HCT116 (cell line): ENCODE results near the gene ACAP3. TPM values are rescaled to one million over a fixed set of nuclear protein-coding genes. Genes with fewer than 3 reads are reported as not detected.

Source experiments
- ATAC-seq: fragments of 200-7000 bp; cut with Tn5 transposase; 2 replicates; pipeline ENCODE4 v1.9.1; 2020; ENCODE audit warnings: mild to moderate bottlenecking, moderate library complexity
- BruUV-seq: library from RNA; stranded (reverse); fragments of 400-500 nt; replicated peaks from 2 replicates; lab custom pipeline; 2021; lab: Mats Ljungman, UMichigan
- CTCF ChIA-PET: fragments of 300-600 bp; sonication (Branson Sonifier 250); formaldehyde crosslinking; loops from one replicate; lab custom pipeline; 2021; ENCODE audit warnings: antibody characterized with exemption; lab: Charles Lee
- POLR2A ChIA-PET: fragments of 300-600, 350-600 bp; sonication (Branson Sonifier 250); formaldehyde crosslinking; loops from one replicate; lab custom pipeline; 2021; ENCODE audit warnings: antibody characterized with exemption; lab: Charles Lee
- RAD21 ChIA-PET, 2 experiments: fragments of 300-600 bp; sonication (Branson Sonifier 250); formaldehyde crosslinking; loops; one replicate each; lab custom pipeline; 2023; ENCODE audit warnings: low total read pairs in 2 of 2; ENCODE audit not compliant: uncharacterized antibody in 2 of 2, unreplicated experiment in 2 of 2, low non-redundant PET in 1 of 2; lab: Charles Lee
- DNase-seq: peaks from one replicate; pipeline ENCODE4 v3.0.0-alpha.2; 2010; ENCODE audit warnings: low read depth, low spot score
- H2AFZ ChIP-seq: fragments of 200-600 bp; shearing (Covaris generic), sonication (generic); 2 replicates; pipeline ENCODE4 v1.6.1; 2017; ENCODE audit warnings: low read depth, mixed run types, mixed read lengths, antibody characterized with exemption, low read length; ENCODE audit not compliant: poor library complexity, severe bottlenecking
- H3K27ac ChIP-seq: 2 replicates; pipeline ENCODE4 v1.5.1; 2012; ENCODE audit warnings: low read depth, low read length
- H3K27me3 ChIP-seq: fragments of 200-600 bp; sonication (generic); 2 replicates; pipeline ENCODE4 v1.6.1; 2016; ENCODE audit warnings: mixed run types, low read length, mixed read lengths; ENCODE audit not compliant: insufficient read depth
- H3K36me3 ChIP-seq, 2 experiments: fragments of 200-500 bp in 1 of 2; fragments of 200-600 bp in 1 of 2; sonication (Bioruptor generic) in 1 of 2; sonication (generic) in 1 of 2; 2 replicates each; pipeline versions ENCODE4 v1.5.1 to v1.6.1; 2014 to 2016; ENCODE audit warnings: low read length in 2 of 2, inconsistent platforms in 1 of 2, mixed read lengths in 1 of 2, mixed run types in 1 of 2; ENCODE audit not compliant: insufficient read depth in 2 of 2, control insufficient read depth in 1 of 2
- H3K4me1 ChIP-seq, 2 experiments: fragments of 200-600 bp in 1 of 2; sonication (generic) in 1 of 2; 2 replicates each; pipeline versions ENCODE4 v1.5.1 to v1.6.1; 2012 to 2017; ENCODE audit warnings: low read length in 2 of 2, inconsistent platforms in 1 of 2, mild to moderate bottlenecking in 1 of 2, mixed read lengths in 1 of 2, mixed run types in 1 of 2, moderate library complexity in 1 of 2; ENCODE audit not compliant: insufficient read depth in 2 of 2, control insufficient read depth in 1 of 2
- H3K4me2 ChIP-seq: fragments of 200-600 bp; sonication (generic); 2 replicates; pipeline ENCODE4 v1.6.1; 2017; ENCODE audit warnings: mixed run types, low read length, mixed read lengths
- H3K4me3 ChIP-seq, 2 experiments: fragments of 200-600 bp in 1 of 2; sonication (generic) in 1 of 2; replicated peaks in 1 of 2; 2 replicates each; pipeline ENCODE4 v1.5.1; 2011 to 2016; ENCODE audit warnings: low read length in 2 of 2, control low read depth in 1 of 2, low read depth in 1 of 2, mild to moderate bottlenecking in 1 of 2, mixed read lengths in 1 of 2, mixed run types in 1 of 2
- H3K79me2 ChIP-seq: fragments of 200-600 bp; sonication (generic); 2 replicates; pipeline ENCODE4 v1.6.1; 2017; ENCODE audit warnings: mild to moderate bottlenecking, mixed run types, low read length, moderate library complexity, mixed read lengths; ENCODE audit not compliant: insufficient read depth
- H3K9ac ChIP-seq: fragments of 200-600 bp; sonication (generic); 2 replicates; pipeline ENCODE4 v1.6.1; 2016; ENCODE audit warnings: low read length, mixed read lengths
- H3K9me2 ChIP-seq: fragments of 200-600 bp; sonication (generic), shearing (Covaris generic); 2 replicates; pipeline ENCODE4 v1.6.1; 2017; ENCODE audit warnings: mixed run types, mild to moderate bottlenecking, moderate library complexity; ENCODE audit not compliant: insufficient read depth
- H3K9me3 ChIP-seq, 2 experiments: fragments of 200-500 bp in 1 of 2; fragments of 200-600 bp in 1 of 2; sonication (Bioruptor generic) in 1 of 2; sonication (generic) in 1 of 2; 2 replicates each; pipeline ENCODE4 v1.6.1; 2014 to 2017; ENCODE audit warnings: low read length in 2 of 2, mixed read lengths in 2 of 2, inconsistent platforms in 1 of 2, low read depth in 1 of 2, mild to moderate bottlenecking in 1 of 2, mixed run types in 1 of 2, moderate library complexity in 1 of 2; ENCODE audit not compliant: control insufficient read depth in 1 of 2, insufficient read depth in 1 of 2
- H4K20me1 ChIP-seq: fragments of 200-600 bp; sonication (generic), shearing (Covaris generic); 2 replicates; pipeline ENCODE4 v1.6.1; 2017; ENCODE audit warnings: mixed run types, mild to moderate bottlenecking, moderate library complexity; ENCODE audit not compliant: insufficient read depth
- EZH2 ChIP-seq: fragments of 200-600 bp; sonication (generic); IDR thresholded peaks from 2 replicates; pipeline ENCODE4 v1.6.1; 2017; ENCODE audit warnings: antibody characterized with exemption, mixed run types
- FOSL1 ChIP-seq: IDR thresholded peaks from 2 replicates; pipeline ENCODE4 v1.6.1; 2012; ENCODE audit warnings: low read depth
- JUND ChIP-seq: IDR thresholded peaks from 2 replicates; pipeline ENCODE4 v1.6.1; 2012
- POLR2A ChIP-seq: IDR thresholded peaks from 2 replicates; pipeline ENCODE4 v1.7.0; 2011; ENCODE audit warnings: borderline replicate concordance; ENCODE audit not compliant: insufficient read depth, insufficient read length; ENCODE audit errors: extremely low read depth
- POLR2AphosphoS5 ChIP-seq: IDR thresholded peaks from 2 replicates; pipeline ENCODE4 v1.6.1; 2011; ENCODE audit warnings: mild to moderate bottlenecking, low read depth, low read length, moderate library complexity
- RAD21 ChIP-seq: IDR thresholded peaks from 2 replicates; pipeline ENCODE4 v1.6.1; 2012; ENCODE audit warnings: low read depth, mild to moderate bottlenecking
- SP1 ChIP-seq: IDR thresholded peaks from 2 replicates; pipeline ENCODE4 v1.6.1; 2012; ENCODE audit warnings: low read depth
- ZFX ChIP-seq: fragments of 450-650 bp; IDR thresholded peaks from 2 replicates; pipeline ENCODE4 v1.6.1; 2017
- intact Hi-C: fragments of 100-400 bp; cut with micrococcal nuclease; formaldehyde crosslinking; loops from 2 replicates; pipeline ENCODE4 v1.10.0; 2022
- total RNA-seq: library from RNA; stranded (reverse); gene quantifications from one replicate; pipeline ENCODE4 v1.2.1, GENCODE V29; 2021; ENCODE audit not compliant: unreplicated experiment
- TF ChIP-seq, protein P1 (sequence below): IDR thresholded peaks from 2 replicates; pipeline ENCODE4 v1.6.1; 2011; ENCODE audit warnings: mild to moderate bottlenecking, low read length, moderate library complexity; ENCODE audit not compliant: insufficient replicate concordance; ENCODE audit errors: extremely low read depth
- TF ChIP-seq, protein P2 (sequence below): IDR thresholded peaks from 2 replicates; pipeline ENCODE4 v1.6.1; 2012; ENCODE audit warnings: low read depth

The ACAP3 gene
- total RNA-seq, 1 experiment from 2014 or later: 38.8 TPM

DNA sequence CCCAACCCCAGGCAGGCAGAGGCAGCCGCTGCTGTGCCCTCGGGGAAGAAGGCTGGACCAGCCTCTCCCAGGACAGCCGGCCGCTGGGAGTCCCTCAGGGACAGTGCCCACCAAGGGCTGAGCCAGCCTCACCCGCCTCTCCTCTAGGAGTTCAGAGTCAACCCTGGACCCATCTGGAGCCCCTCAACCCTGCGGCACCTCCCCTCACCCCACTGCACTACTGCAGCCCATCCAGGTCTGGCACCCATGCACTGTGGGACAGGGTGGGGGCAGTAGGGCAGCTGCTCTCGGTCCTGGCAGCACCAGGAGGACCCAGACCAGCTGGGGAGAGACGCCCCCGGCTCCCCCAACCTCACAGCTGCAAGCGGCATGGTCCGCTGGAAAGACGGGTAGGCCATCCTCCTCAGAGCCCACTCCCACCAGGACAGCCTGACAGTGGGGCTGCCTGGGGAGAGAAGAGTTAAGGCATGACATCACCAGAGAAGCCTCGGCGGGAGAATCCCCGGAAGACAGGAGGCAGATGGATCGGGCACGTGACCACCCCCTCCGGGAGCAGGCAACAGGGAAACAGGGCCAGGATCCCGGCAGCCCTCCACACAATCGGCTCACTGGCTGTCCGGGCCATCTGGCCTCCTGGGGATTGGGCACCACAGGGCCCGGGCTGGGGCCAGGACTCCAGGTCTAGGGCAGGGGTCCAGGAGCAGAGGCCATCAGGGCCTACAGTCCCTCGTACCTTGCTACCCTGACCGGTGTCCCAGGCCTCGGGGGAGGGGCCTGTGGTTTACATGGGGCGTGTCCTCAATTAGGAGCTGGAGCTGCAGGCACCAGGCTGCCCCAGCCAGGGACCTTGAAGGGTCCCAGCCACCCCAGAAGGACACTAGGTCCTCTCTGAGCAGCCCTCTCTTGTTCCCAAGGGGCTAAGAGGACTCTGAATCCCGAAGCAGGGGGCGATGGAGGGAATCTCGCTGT lies 3.1 kb downstream of the ACAP3 start:
- POLR2A ChIA-PET: interaction anchor here (1.1 to 1.2 kb wide), 2 partner anchors 71 to 230 kb away, joined by 4 to 5 read pairs; partner anchors contain the start of genes AURKAIP1 and RNF223
- DNase-seq: no peak
- H3K4me3 ChIP-seq: peak overlapping the region; percentile 60 to 86

DNA sequence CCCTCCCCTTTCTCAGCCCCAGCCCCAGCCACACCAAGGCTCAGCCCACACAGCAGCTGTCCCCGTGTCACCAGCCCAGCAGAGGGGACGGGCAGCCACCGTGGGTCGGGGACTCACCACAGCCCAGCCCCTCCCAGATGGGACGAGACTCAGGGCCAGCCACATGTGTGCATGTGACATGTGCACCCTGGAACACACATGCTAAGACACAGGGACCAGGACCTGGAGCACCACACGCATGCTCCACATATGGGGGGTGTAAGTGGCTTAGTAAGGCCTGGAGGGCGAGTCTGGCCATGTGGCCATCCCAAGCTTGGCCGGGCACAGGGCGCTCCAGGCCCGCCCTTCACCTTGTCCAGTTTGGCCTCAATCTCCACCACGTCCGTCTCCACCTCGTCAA lies 4.0 kb downstream of the ACAP3 start:
- Histone ChIP-seq H3K4me3 (no peak overlapping the region), H2AFZ (no peak overlapping the region), H3K4me2 (peak overlapping the region; percentile 99; the same call in 1 of the 2 replicates), H3K36me3 (no peaks in the 10 kb centered on the region), H3K27ac (peak overlapping the region; percentile 99; the same call in 1 of the 2 replicates), H3K9me2 (no peaks in the 10 kb centered on the region), H4K20me1 (no peaks in the 10 kb centered on the region), H3K9me3 (no peaks in the 10 kb centered on the region), H3K9ac (peak overlapping the region; percentile 79; the same call in 1 of the 2 replicates), H3K79me2 (peaks cover 13% of the 10 kb centered on the region), H3K27me3 (no peaks in the 10 kb centered on the region), H3K4me1 (peaks cover 29 to 47% of the 10 kb centered on the region in 2 experiments)
- RAD21 ChIA-PET: no interaction called here
- POLR2A ChIA-PET: no interaction called here
- intact Hi-C loops: loop anchor here (2.0 kb wide), 1 partner anchor 71 kb away; the partner anchor contains the start of gene AURKAIP1
- TF ChIP-seq FOSL1 (no peak), JUND (no peak), SP1 (no peak), RAD21 (no peak), EZH2 (no peak)
- TF ChIP-seq, protein P1, sequence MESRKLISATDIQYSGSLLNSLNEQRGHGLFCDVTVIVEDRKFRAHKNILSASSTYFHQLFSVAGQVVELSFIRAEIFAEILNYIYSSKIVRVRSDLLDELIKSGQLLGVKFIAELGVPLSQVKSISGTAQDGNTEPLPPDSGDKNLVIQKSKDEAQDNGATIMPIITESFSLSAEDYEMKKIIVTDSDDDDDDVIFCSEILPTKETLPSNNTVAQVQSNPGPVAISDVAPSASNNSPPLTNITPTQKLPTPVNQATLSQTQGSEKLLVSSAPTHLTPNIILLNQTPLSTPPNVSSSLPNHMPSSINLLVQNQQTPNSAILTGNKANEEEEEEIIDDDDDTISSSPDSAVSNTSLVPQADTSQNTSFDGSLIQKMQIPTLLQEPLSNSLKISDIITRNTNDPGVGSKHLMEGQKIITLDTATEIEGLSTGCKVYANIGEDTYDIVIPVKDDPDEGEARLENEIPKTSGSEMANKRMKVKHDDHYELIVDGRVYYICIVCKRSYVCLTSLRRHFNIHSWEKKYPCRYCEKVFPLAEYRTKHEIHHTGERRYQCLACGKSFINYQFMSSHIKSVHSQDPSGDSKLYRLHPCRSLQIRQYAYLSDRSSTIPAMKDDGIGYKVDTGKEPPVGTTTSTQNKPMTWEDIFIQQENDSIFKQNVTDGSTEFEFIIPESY: no peak
- TF ChIP-seq, protein P2, sequence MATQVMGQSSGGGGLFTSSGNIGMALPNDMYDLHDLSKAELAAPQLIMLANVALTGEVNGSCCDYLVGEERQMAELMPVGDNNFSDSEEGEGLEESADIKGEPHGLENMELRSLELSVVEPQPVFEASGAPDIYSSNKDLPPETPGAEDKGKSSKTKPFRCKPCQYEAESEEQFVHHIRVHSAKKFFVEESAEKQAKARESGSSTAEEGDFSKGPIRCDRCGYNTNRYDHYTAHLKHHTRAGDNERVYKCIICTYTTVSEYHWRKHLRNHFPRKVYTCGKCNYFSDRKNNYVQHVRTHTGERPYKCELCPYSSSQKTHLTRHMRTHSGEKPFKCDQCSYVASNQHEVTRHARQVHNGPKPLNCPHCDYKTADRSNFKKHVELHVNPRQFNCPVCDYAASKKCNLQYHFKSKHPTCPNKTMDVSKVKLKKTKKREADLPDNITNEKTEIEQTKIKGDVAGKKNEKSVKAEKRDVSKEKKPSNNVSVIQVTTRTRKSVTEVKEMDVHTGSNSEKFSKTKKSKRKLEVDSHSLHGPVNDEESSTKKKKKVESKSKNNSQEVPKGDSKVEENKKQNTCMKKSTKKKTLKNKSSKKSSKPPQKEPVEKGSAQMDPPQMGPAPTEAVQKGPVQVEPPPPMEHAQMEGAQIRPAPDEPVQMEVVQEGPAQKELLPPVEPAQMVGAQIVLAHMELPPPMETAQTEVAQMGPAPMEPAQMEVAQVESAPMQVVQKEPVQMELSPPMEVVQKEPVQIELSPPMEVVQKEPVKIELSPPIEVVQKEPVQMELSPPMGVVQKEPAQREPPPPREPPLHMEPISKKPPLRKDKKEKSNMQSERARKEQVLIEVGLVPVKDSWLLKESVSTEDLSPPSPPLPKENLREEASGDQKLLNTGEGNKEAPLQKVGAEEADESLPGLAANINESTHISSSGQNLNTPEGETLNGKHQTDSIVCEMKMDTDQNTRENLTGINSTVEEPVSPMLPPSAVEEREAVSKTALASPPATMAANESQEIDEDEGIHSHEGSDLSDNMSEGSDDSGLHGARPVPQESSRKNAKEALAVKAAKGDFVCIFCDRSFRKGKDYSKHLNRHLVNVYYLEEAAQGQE: no peak
- DNase-seq (no peak), ATAC-seq (no peak)
- BruUV-seq: no TSS peak
- CTCF ChIA-PET: interaction anchor here (1.7 kb wide), 1 partner anchor 181 kb away, joined by 4 read pairs; no protein-coding TSS in a partner anchor

More for the DNA sequence above, 3.1 kb downstream of the ACAP3 start:
- ChIA-PET CTCF (interaction anchor here (0.7 to 1.7 kb wide), 4 partner anchors 13 to 200 kb away, joined by 3 to 16 read pairs (median 4); no protein-coding TSS in a partner anchor), RAD21 (interaction anchor here in 1 of 2 experiments (1.1 kb wide), 1 partner anchor 13 kb away, joined by 3 read pairs; no protein-coding TSS in a partner anchor)
- ATAC-seq: peak; percentile 44
- H3K27ac ChIP-seq: peak overlapping the region; percentile 99
- H2AFZ ChIP-seq: no peak overlapping the region
- no peaks in the 10 kb centered on the region for H3K9me3 ChIP-seq
- no peaks in the 10 kb centered on the region for H4K20me1 ChIP-seq
- peak overlapping the region; percentile 79 for H3K9ac ChIP-seq
- H3K27me3 ChIP-seq: no peaks in the 10 kb centered on the region
- peaks cover 21% of the 10 kb centered on the region for H3K79me2 ChIP-seq
- peak overlapping the region; percentile 99 for H3K4me2 ChIP-seq
- peaks cover 29 to 50% of the 10 kb centered on the region in 2 experiments for H3K4me1 ChIP-seq
- no peaks in the 10 kb centered on the region for H3K36me3 ChIP-seq
- intact Hi-C loops: loop anchor here (2.0 to 5.0 kb wide), 2 partner anchors 43 to 70 kb away; partner anchors contain the start of genes AURKAIP1 and DVL1
- no TSS peak for BruUV-seq
- no peaks in the 10 kb centered on the region for H3K9me2 ChIP-seq
- TF ChIP-seq EZH2 (no peak), POLR2AphosphoS5 (peak; percentile 44), ZFX (peak; percentile 77; the same call in 1 of the 2 replicates), POLR2A (peak; percentile 23)
- TF ChIP-seq, all 23 proteins: peak for 3
